ENCODE measurements around the gene COMMD4. TPM values are rescaled to one million over a fixed set of nuclear protein-coding genes. Genes with fewer than 3 reads are reported as not detected.
"Not testable (repeated sequence)": the region's sequence is repeated elsewhere in the genome, so short reads cannot be mapped to it uniquely, and the experiment has no call there.

The COMMD4 gene
- total RNA-seq, 1 donor from 2014 or later = 161 TPM

- Mint-ChIP-seq H3K27ac (ENCODE audit: unreplicated experiment) (no peak overlapping the region), H3K4me1 (no peaks in the 10 kb centered on the region), H3K9me3 (no peaks in the 10 kb centered on the region), H3K4me3 (no peak overlapping the region), H3K36me3 (ENCODE audit: low read depth) (no peaks in the 10 kb centered on the region), H3K27me3 (ENCODE audit: low read depth) (peaks cover 18% of the 10 kb centered on the region)
- no peak for DNase-seq (ENCODE audit: low read depth, low spot score)
- TF ChIP-seq CTCF (conservative IDR thresholded peaks at IDR 0.05) = no peak
Observed at GRCh38 chr15:75314552-75315290, 21.1 kb upstream of the COMMD4 start.

- peaks cover 16% of the 10 kb centered on the region for H3K27me3 Mint-ChIP-seq (ENCODE audit: low read depth)
- not testable (repeated sequence) for H3K9me3 Mint-ChIP-seq; H3K4me1 Mint-ChIP-seq; H3K4me3 Mint-ChIP-seq; H3K27ac Mint-ChIP-seq (ENCODE audit: unreplicated experiment); DNase-seq (ENCODE audit: low read depth, low spot score); H3K36me3 Mint-ChIP-seq (ENCODE audit: low read depth)
Observed at GRCh38 chr15:75319231-75319897, 16.5 kb upstream of the COMMD4 start.

- Mint-ChIP-seq H3K27me3 (ENCODE audit: low read depth) (peaks cover 14% of the 10 kb centered on the region), H3K9me3 (peaks cover 3% of the 10 kb centered on the region), H3K4me3 (no peak overlapping the region), H3K4me1 (no peaks in the 10 kb centered on the region), H3K36me3 (ENCODE audit: low read depth) (no peaks in the 10 kb centered on the region), H3K27ac (ENCODE audit: unreplicated experiment) (no peak overlapping the region)
- DNase-seq (ENCODE audit: low read depth, low spot score) = no peak
- TF ChIP-seq CTCF (conservative IDR thresholded peaks at IDR 0.05) = no peak
Observed at GRCh38 chr15:75321711-75322110, 14.2 kb upstream of the COMMD4 start.

GRCh38 chr15:75325922-75326321 is 9.9 kb upstream of the COMMD4 start:
- peaks cover 6% of the 10 kb centered on the region for H3K27me3 Mint-ChIP-seq (ENCODE audit: low read depth)
- H3K27ac Mint-ChIP-seq (ENCODE audit: unreplicated experiment) = no peak overlapping the region
- no peak for TF ChIP-seq CTCF (conservative IDR thresholded peaks at IDR 0.05)
- no peak for DNase-seq (ENCODE audit: low read depth, low spot score)
- no peak overlapping the region for H3K4me3 Mint-ChIP-seq
- peaks cover 3% of the 10 kb centered on the region for H3K9me3 Mint-ChIP-seq
- no peaks in the 10 kb centered on the region for H3K36me3 Mint-ChIP-seq (ENCODE audit: low read depth)
- no peaks in the 10 kb centered on the region for H3K4me1 Mint-ChIP-seq

GRCh38 chr15:75327005-75327404 is 8.9 kb upstream of the COMMD4 start:
- no peak for TF ChIP-seq CTCF (conservative IDR thresholded peaks at IDR 0.05)
- Mint-ChIP-seq H3K27me3 (ENCODE audit: low read depth) (peaks cover 2% of the 10 kb centered on the region), H3K9me3 (no peaks in the 10 kb centered on the region), H3K4me3 (no peak overlapping the region), H3K36me3 (ENCODE audit: low read depth) (no peaks in the 10 kb centered on the region), H3K27ac (ENCODE audit: unreplicated experiment) (no peak overlapping the region), H3K4me1 (no peaks in the 10 kb centered on the region)
- no peak for DNase-seq (ENCODE audit: low read depth, low spot score)

- no peak for DNase-seq (ENCODE audit: low read depth, low spot score)
- Mint-ChIP-seq H3K9me3 (no peaks in the 10 kb centered on the region), H3K27me3 (ENCODE audit: low read depth) (no peaks in the 10 kb centered on the region), H3K36me3 (ENCODE audit: low read depth) (no peaks in the 10 kb centered on the region), H3K27ac (ENCODE audit: unreplicated experiment) (no peak overlapping the region), H3K4me1 (no peaks in the 10 kb centered on the region), H3K4me3 (no peak overlapping the region)
- TF ChIP-seq CTCF (conservative IDR thresholded peaks at IDR 0.05) = no peak
Observed at GRCh38 chr15:75327491-75327890, 8.4 kb upstream of the COMMD4 start.

All from neural crest cell (in vitro differentiated cells).